ENCODE results near the gene SRSF8.

SRSF8 gene

GRCh38 chr11:95092549-95093324 lies 26.0 kb downstream of the SRSF8 start:
- peaks cover 34 to 37% of the 10 kb centered on the region in 2 donors for H3K4me1 ChIP-seq (ENCODE audit: control insufficient read depth in 1 of 2, insufficient read depth in 2 of 2, low read length in 2 of 2)
- H3K9ac ChIP-seq (ENCODE audit: low read depth in 1 of 2, low read length in 2 of 2): peak overlapping the region in 1 of 2 donors; percentile 8
- H3K9me3 ChIP-seq (ENCODE audit: control insufficient read depth in 1 of 2, low read length in 2 of 2): no peaks in the 10 kb centered on the region
- H3K36me3 ChIP-seq (ENCODE audit: control insufficient read depth in 1 of 2, insufficient read depth in 2 of 2, low read length in 2 of 2): no peaks in the 10 kb centered on the region
- peak overlapping the region; percentile 10 to 14 for H3K4me3 ChIP-seq (ENCODE audit: low read depth in 1 of 2, low read length in 2 of 2)
- no peaks in the 10 kb centered on the region for H3K27me3 ChIP-seq (ENCODE audit: control insufficient read depth in 1 of 2, insufficient read depth in 2 of 2, low read length in 2 of 2)
- peak overlapping the region; percentile 33 for H3K27ac ChIP-seq (ENCODE audit: low read depth, low read length)

- peak overlapping the region in 1 of 2 donors; percentile 8 for H3K9ac ChIP-seq (ENCODE audit: low read depth in 1 of 2, low read length in 2 of 2)
- H3K27ac ChIP-seq (ENCODE audit: low read depth, low read length): no peak overlapping the region
- no peaks in the 10 kb centered on the region for H3K9me3 ChIP-seq (ENCODE audit: control insufficient read depth in 1 of 2, low read length in 2 of 2)
- H3K36me3 ChIP-seq (ENCODE audit: control insufficient read depth in 1 of 2, insufficient read depth in 2 of 2, low read length in 2 of 2): no peaks in the 10 kb centered on the region
- H3K4me1 ChIP-seq (ENCODE audit: control insufficient read depth in 1 of 2, insufficient read depth in 2 of 2, low read length in 2 of 2): peaks cover 36 to 40% of the 10 kb centered on the region in 2 donors
- no peaks in the 10 kb centered on the region for H3K27me3 ChIP-seq (ENCODE audit: control insufficient read depth in 1 of 2, insufficient read depth in 2 of 2, low read length in 2 of 2)
- H3K4me3 ChIP-seq (ENCODE audit: low read depth in 1 of 2, low read length in 2 of 2): no peak overlapping the region
These were observed 26.8 kb downstream of the SRSF8 start for GRCh38 chr11:95093548-95093947.

GRCh38 chr11:95095858-95096587 lies 29.3 kb downstream of the SRSF8 start:
- H3K27ac ChIP-seq (ENCODE audit: low read depth, low read length): no peak overlapping the region

GRCh38 chr11:95097209-95097608 lies 30.5 kb downstream of the SRSF8 start:
- no peak overlapping the region for H3K9ac ChIP-seq (ENCODE audit: low read depth in 1 of 2, low read length in 2 of 2)
- H3K4me1 ChIP-seq (ENCODE audit: control insufficient read depth in 1 of 2, insufficient read depth in 2 of 2, low read length in 2 of 2): peaks cover 26% of the 10 kb centered on the region in 2 donors
- no peaks in the 10 kb centered on the region for H3K9me3 ChIP-seq (ENCODE audit: control insufficient read depth in 1 of 2, low read length in 2 of 2)
- H3K4me3 ChIP-seq (ENCODE audit: low read depth in 1 of 2, low read length in 2 of 2): no peak overlapping the region
- no peak overlapping the region for H3K27ac ChIP-seq (ENCODE audit: low read depth, low read length)
- H3K27me3 ChIP-seq (ENCODE audit: control insufficient read depth in 1 of 2, insufficient read depth in 2 of 2, low read length in 2 of 2): no peaks in the 10 kb centered on the region
- H3K36me3 ChIP-seq (ENCODE audit: control insufficient read depth in 1 of 2, insufficient read depth in 2 of 2, low read length in 2 of 2): no peaks in the 10 kb centered on the region

More at GRCh38 chr11:95095858-95096587, 29.3 kb downstream of the SRSF8 start:
- Histone ChIP-seq H3K4me3 (ENCODE audit: low read depth in 1 of 2, low read length in 2 of 2) (no peak overlapping the region), H3K27me3 (ENCODE audit: control insufficient read depth in 1 of 2, insufficient read depth in 2 of 2, low read length in 2 of 2) (no peaks in the 10 kb centered on the region), H3K9me3 (ENCODE audit: control insufficient read depth in 1 of 2, low read length in 2 of 2) (no peaks in the 10 kb centered on the region), H3K9ac (ENCODE audit: low read depth in 1 of 2, low read length in 2 of 2) (no peak overlapping the region), H3K36me3 (ENCODE audit: control insufficient read depth in 1 of 2, insufficient read depth in 2 of 2, low read length in 2 of 2) (no peaks in the 10 kb centered on the region), H3K4me1 (ENCODE audit: control insufficient read depth in 1 of 2, insufficient read depth in 2 of 2, low read length in 2 of 2) (peaks cover 36 to 37% of the 10 kb centered on the region in 2 donors)

- Histone ChIP-seq H3K36me3 (ENCODE audit: control insufficient read depth in 1 of 2, insufficient read depth in 2 of 2, low read length in 2 of 2) (no peaks in the 10 kb centered on the region), H3K4me3 (ENCODE audit: low read depth in 1 of 2, low read length in 2 of 2) (no peak overlapping the region), H3K27ac (ENCODE audit: low read depth, low read length) (no peak overlapping the region), H3K9me3 (ENCODE audit: control insufficient read depth in 1 of 2, low read length in 2 of 2) (no peaks in the 10 kb centered on the region), H3K27me3 (ENCODE audit: control insufficient read depth in 1 of 2, insufficient read depth in 2 of 2, low read length in 2 of 2) (no peaks in the 10 kb centered on the region), H3K4me1 (ENCODE audit: control insufficient read depth in 1 of 2, insufficient read depth in 2 of 2, low read length in 2 of 2) (peaks cover 10 to 11% of the 10 kb centered on the region in 2 donors), H3K9ac (ENCODE audit: low read depth in 1 of 2, low read length in 2 of 2) (no peak overlapping the region)
These were observed 32.1 kb downstream of the SRSF8 start for GRCh38 chr11:95098826-95099225.

GRCh38 chr11:95100191-95100648 lies 33.5 kb downstream of the SRSF8 start:
- Histone ChIP-seq H3K4me3 (ENCODE audit: low read depth in 1 of 2, low read length in 2 of 2) (no peak overlapping the region), H3K36me3 (ENCODE audit: control insufficient read depth in 1 of 2, insufficient read depth in 2 of 2, low read length in 2 of 2) (no peaks in the 10 kb centered on the region), H3K9me3 (ENCODE audit: control insufficient read depth in 1 of 2, low read length in 2 of 2) (no peaks in the 10 kb centered on the region), H3K4me1 (ENCODE audit: control insufficient read depth in 1 of 2, insufficient read depth in 2 of 2, low read length in 2 of 2) (peaks cover 10 to 11% of the 10 kb centered on the region in 2 donors), H3K9ac (ENCODE audit: low read depth in 1 of 2, low read length in 2 of 2) (no peak overlapping the region), H3K27ac (ENCODE audit: low read depth, low read length) (no peak overlapping the region), H3K27me3 (ENCODE audit: control insufficient read depth in 1 of 2, insufficient read depth in 2 of 2, low read length in 2 of 2) (no peaks in the 10 kb centered on the region)

- H3K4me1 ChIP-seq (ENCODE audit: control insufficient read depth in 1 of 2, insufficient read depth in 2 of 2, low read length in 2 of 2): peaks cover 10 to 11% of the 10 kb centered on the region in 2 donors
- H3K36me3 ChIP-seq (ENCODE audit: control insufficient read depth in 1 of 2, insufficient read depth in 2 of 2, low read length in 2 of 2): no peaks in the 10 kb centered on the region
- no peak overlapping the region for H3K27ac ChIP-seq (ENCODE audit: low read depth, low read length)
- H3K4me3 ChIP-seq (ENCODE audit: low read depth in 1 of 2, low read length in 2 of 2): no peak overlapping the region
- no peak overlapping the region for H3K9ac ChIP-seq (ENCODE audit: low read depth in 1 of 2, low read length in 2 of 2)
- no peaks in the 10 kb centered on the region for H3K27me3 ChIP-seq (ENCODE audit: control insufficient read depth in 1 of 2, insufficient read depth in 2 of 2, low read length in 2 of 2)
- H3K9me3 ChIP-seq (ENCODE audit: control insufficient read depth in 1 of 2, low read length in 2 of 2): no peaks in the 10 kb centered on the region
These were observed 34.3 kb downstream of the SRSF8 start for GRCh38 chr11:95100856-95101507.

GRCh38 chr11:95101935-95102334 lies 35.2 kb downstream of the SRSF8 start:
- Histone ChIP-seq H3K4me3 (ENCODE audit: low read depth in 1 of 2, low read length in 2 of 2) (no peak overlapping the region), H3K9me3 (ENCODE audit: control insufficient read depth in 1 of 2, low read length in 2 of 2) (no peaks in the 10 kb centered on the region), H3K27me3 (ENCODE audit: control insufficient read depth in 1 of 2, insufficient read depth in 2 of 2, low read length in 2 of 2) (no peaks in the 10 kb centered on the region), H3K4me1 (ENCODE audit: control insufficient read depth in 1 of 2, insufficient read depth in 2 of 2, low read length in 2 of 2) (peaks cover 10 to 11% of the 10 kb centered on the region in 2 donors), H3K27ac (ENCODE audit: low read depth, low read length) (no peak overlapping the region), H3K36me3 (ENCODE audit: control insufficient read depth in 1 of 2, insufficient read depth in 2 of 2, low read length in 2 of 2) (no peaks in the 10 kb centered on the region), H3K9ac (ENCODE audit: low read depth in 1 of 2, low read length in 2 of 2) (no peak overlapping the region)

- Histone ChIP-seq H3K4me3 (ENCODE audit: low read depth in 1 of 2, low read length in 2 of 2) (no peak overlapping the region), H3K27me3 (ENCODE audit: control insufficient read depth in 1 of 2, insufficient read depth in 2 of 2, low read length in 2 of 2) (no peaks in the 10 kb centered on the region), H3K9me3 (ENCODE audit: control insufficient read depth in 1 of 2, low read length in 2 of 2) (no peaks in the 10 kb centered on the region), H3K36me3 (ENCODE audit: control insufficient read depth in 1 of 2, insufficient read depth in 2 of 2, low read length in 2 of 2) (no peaks in the 10 kb centered on the region), H3K9ac (ENCODE audit: low read depth in 1 of 2, low read length in 2 of 2) (no peak overlapping the region), H3K27ac (ENCODE audit: low read depth, low read length) (no peak overlapping the region), H3K4me1 (ENCODE audit: control insufficient read depth in 1 of 2, insufficient read depth in 2 of 2, low read length in 2 of 2) (peaks cover 10 to 11% of the 10 kb centered on the region in 2 donors)
These were observed 36.0 kb downstream of the SRSF8 start for GRCh38 chr11:95102733-95103132.

GRCh38 chr11:95103701-95104100 lies 37.0 kb downstream of the SRSF8 start:
- Histone ChIP-seq H3K27ac (ENCODE audit: low read depth, low read length) (no peak overlapping the region), H3K4me3 (ENCODE audit: low read depth in 1 of 2, low read length in 2 of 2) (no peak overlapping the region), H3K9ac (ENCODE audit: low read depth in 1 of 2, low read length in 2 of 2) (no peak overlapping the region), H3K4me1 (ENCODE audit: control insufficient read depth in 1 of 2, insufficient read depth in 2 of 2, low read length in 2 of 2) (peaks cover 6 to 7% of the 10 kb centered on the region in 2 donors), H3K27me3 (ENCODE audit: control insufficient read depth in 1 of 2, insufficient read depth in 2 of 2, low read length in 2 of 2) (no peaks in the 10 kb centered on the region), H3K36me3 (ENCODE audit: control insufficient read depth in 1 of 2, insufficient read depth in 2 of 2, low read length in 2 of 2) (no peaks in the 10 kb centered on the region), H3K9me3 (ENCODE audit: control insufficient read depth in 1 of 2, low read length in 2 of 2) (no peaks in the 10 kb centered on the region)
